GM23338 (cell line): Measurements from ENCODE around the gene MYDGF. TPM values are rescaled to one million over a fixed set of nuclear protein-coding genes. Genes with fewer than 3 reads are reported as not detected.

Experiments used
- ATAC-seq: fragments of 200-7000 bp; cut with Tn5 transposase; 3 replicates; pipeline ENCODE4 v1.9.1; 2020
- DNase-seq: peaks from one replicate; pipeline ENCODE4 v3.0.0-alpha.2; 2015; ENCODE audit warnings: low spot score
- H2AFZ ChIP-seq: fragments of 200-600 bp; sonication (generic); 2 replicates; pipeline ENCODE4 v1.8.0; 2016; ENCODE audit warnings: antibody characterized with exemption, mild to moderate bottlenecking, moderate library complexity
- H3F3A ChIP-seq: fragments of 200-600 bp; sonication (generic); replicated peaks from 2 replicates; pipeline ENCODE4 v1.8.0; 2017; ENCODE audit warnings: antibody characterized with exemption, mixed run types, low read depth
- H3K27ac ChIP-seq: fragments of 200-600 bp; sonication (generic); 2 replicates; pipeline ENCODE4 v1.6.1; 2016; ENCODE audit warnings: low read depth
- H3K27me3 ChIP-seq: fragments of 200-600 bp; sonication (generic); 2 replicates; pipeline ENCODE4 v1.8.0; 2016; ENCODE audit warnings: mild to moderate bottlenecking, mixed run types, moderate library complexity; ENCODE audit not compliant: insufficient read depth
- H3K36me3 ChIP-seq: fragments of 200-600 bp; sonication (generic); 2 replicates; pipeline ENCODE4 v1.8.0; 2016; ENCODE audit warnings: mild to moderate bottlenecking; ENCODE audit not compliant: insufficient read depth
- H3K4me1 ChIP-seq: fragments of 200-600 bp; sonication (generic); 2 replicates; pipeline ENCODE4 v1.8.0; 2016; ENCODE audit warnings: mild to moderate bottlenecking, moderate library complexity; ENCODE audit not compliant: insufficient read depth
- H3K4me2 ChIP-seq: fragments of 200-600 bp; sonication (generic); 2 replicates; pipeline ENCODE4 v1.7.1; 2017; ENCODE audit warnings: mixed run types
- H3K4me3 ChIP-seq: fragments of 200-600 bp; sonication (generic); 2 replicates; pipeline ENCODE4 v1.6.1; 2016; ENCODE audit warnings: mixed run types
- H3K79me2 ChIP-seq: fragments of 200-600 bp; sonication (generic); replicated peaks from 2 replicates; pipeline ENCODE4 v1.8.0; 2017; ENCODE audit warnings: mild to moderate bottlenecking; ENCODE audit not compliant: insufficient read depth
- H3K9me2 ChIP-seq: fragments of 200-600 bp; sonication (generic); 2 replicates; pipeline ENCODE4 v1.8.0; 2017; ENCODE audit not compliant: insufficient read depth
- H4K20me1 ChIP-seq: fragments of 200-600 bp; sonication (generic); replicated peaks from 2 replicates; pipeline ENCODE4 v1.8.0; 2017; ENCODE audit warnings: mild to moderate bottlenecking; ENCODE audit not compliant: insufficient read depth
- H3K27ac Mint-ChIP-seq: 2 replicates; pipeline ENCODE4 v1.8.0; 2020; ENCODE audit warnings: inconsistent platforms, mild to moderate bottlenecking, moderate library complexity, mixed read lengths
- H3K27me3 Mint-ChIP-seq: 3 replicates; pipeline ENCODE4 v1.8.0; 2022; ENCODE audit warnings: low read depth, mild to moderate bottlenecking, moderate library complexity, mixed read lengths, inconsistent platforms; ENCODE audit not compliant: insufficient read depth, poor library complexity
- H3K36me3 Mint-ChIP-seq: 3 replicates; pipeline ENCODE4 v1.8.0; 2021; ENCODE audit warnings: low read depth, mild to moderate bottlenecking, inconsistent platforms, moderate library complexity, mixed read lengths
- H3K4me1 Mint-ChIP-seq: 3 replicates; pipeline ENCODE4 v1.8.0; 2020; ENCODE audit warnings: mild to moderate bottlenecking, inconsistent platforms, mixed read lengths
- H3K4me3 Mint-ChIP-seq: 3 replicates; pipeline ENCODE4 v1.8.0; 2021; ENCODE audit warnings: moderate library complexity, mild to moderate bottlenecking, inconsistent platforms, mixed read lengths
- H3K9me3 Mint-ChIP-seq: 3 replicates; pipeline ENCODE4 v1.8.0; 2020; ENCODE audit warnings: moderate library complexity, mild to moderate bottlenecking, inconsistent platforms, mixed read lengths
- CREB1 ChIP-seq: fragments of 250-450 bp; sonication (Bioruptor Pico); IDR thresholded peaks from 2 replicates; pipeline ENCODE4 v1.5.0; 2020; ENCODE audit warnings: low read depth, mild to moderate bottlenecking, moderate library complexity
- EZH2 ChIP-seq: fragments of 200-600 bp; sonication (generic); IDR thresholded peaks from one replicate; pipeline ENCODE4 v1.8.0; 2017; ENCODE audit warnings: antibody characterized with exemption, mild to moderate bottlenecking, low read depth; ENCODE audit not compliant: unreplicated experiment
- JUNB ChIP-seq: IDR thresholded peaks from one replicate; pipeline ENCODE4 v1.6.1; 2016; ENCODE audit warnings: antibody characterized with exemption; ENCODE audit not compliant: unreplicated experiment
- POLR2AphosphoS5 ChIP-seq: IDR thresholded peaks from 2 replicates; pipeline ENCODE4 v1.6.1; 2016; ENCODE audit warnings: antibody characterized with exemption, low read depth
- STAT1 ChIP-seq: IDR thresholded peaks from one replicate; pipeline ENCODE4 v1.6.1; 2016; ENCODE audit warnings: antibody characterized with exemption; ENCODE audit not compliant: unreplicated experiment
- ZNF114 ChIP-seq: fragments of 250-450 bp; sonication (Bioruptor Pico); IDR thresholded peaks from 2 replicates; pipeline ENCODE4 v1.5.0; 2020; ENCODE audit warnings: mild to moderate bottlenecking, moderate library complexity
- ZNF331 ChIP-seq: fragments of 250-450 bp; sonication (Bioruptor Pico); IDR thresholded peaks from 2 replicates; pipeline ENCODE4 v1.5.0; 2020; ENCODE audit warnings: low read depth, mild to moderate bottlenecking, moderate library complexity
- polyA plus RNA-seq: library from polyadenylated mRNA; unstranded; fragments of >200 nt; fragmentation: Nextera tagmentation; extraction: Ambion mirVana; gene quantifications from 2 replicates; pipeline ENCODE4 v1.2.1, GENCODE V29; 2016
- total RNA-seq: library from RNA; depleted of rRNA; stranded (reverse); fragments of >200 nt; shearing (Covaris generic); gene quantifications from 2 replicates; pipeline ENCODE4 v1.2.3, GENCODE V29; 2014
- TF ChIP-seq, protein P1 (sequence below): IDR thresholded peaks from one replicate; pipeline ENCODE4 v1.6.1; 2018; ENCODE audit warnings: antibody characterized with exemption; ENCODE audit not compliant: unreplicated experiment
- TF ChIP-seq, protein P2 (sequence below): fragments of 250-450 bp; sonication (Bioruptor Pico); IDR thresholded peaks from 2 replicates; pipeline ENCODE4 v1.5.0; 2020; ENCODE audit warnings: mild to moderate bottlenecking, moderate library complexity

Gene MYDGF
- total and polyA plus RNA-seq, 2 experiments from 2014 or later: 42.3 to 99.5 TPM

DNA sequence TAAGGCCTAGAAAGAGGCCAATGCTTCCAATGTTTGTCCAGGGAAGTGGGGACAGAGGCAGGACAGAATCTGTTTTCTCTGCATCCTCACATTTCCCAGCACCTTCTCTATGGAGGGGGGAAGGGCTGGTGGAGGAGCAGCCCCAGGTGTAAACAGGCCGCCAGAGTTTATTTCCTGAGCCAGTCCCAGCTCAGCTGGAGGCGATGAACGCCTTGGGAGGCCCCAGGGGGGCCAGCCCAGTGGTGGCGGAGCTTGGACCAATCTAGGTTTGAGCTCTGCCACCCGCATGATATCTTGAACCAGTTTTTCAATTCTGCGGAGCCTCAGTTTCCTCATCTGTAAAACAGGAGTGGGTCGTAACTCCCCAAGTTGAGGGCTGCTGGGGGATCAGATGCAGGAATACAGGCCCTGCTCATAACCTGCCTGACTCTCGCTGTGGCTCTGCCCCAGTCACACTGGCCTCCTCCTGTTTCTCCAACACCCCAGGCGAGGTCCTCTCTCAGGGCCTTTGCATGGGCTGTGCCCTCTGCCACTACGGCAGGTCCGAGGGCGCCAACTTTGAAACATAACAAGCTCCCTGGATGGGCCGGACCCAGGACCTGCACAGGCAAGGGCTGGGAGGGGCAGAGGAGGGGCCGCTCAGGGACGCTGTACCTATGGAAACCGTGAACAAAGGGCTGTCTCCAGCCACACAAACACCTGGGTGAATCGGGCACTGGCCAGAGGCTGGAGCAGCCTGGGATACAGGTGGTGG lies 29.7 kb downstream of the MYDGF start:
- peaks cover 6% of the 10 kb centered on the region for H3K4me1 Mint-ChIP-seq
- Histone ChIP-seq H3K27ac (no peak overlapping the region), H3K36me3 (no peaks in the 10 kb centered on the region), H3K9me2 (no peaks in the 10 kb centered on the region), H3K4me2 (peak overlapping the region; percentile 91), H3F3A (peaks cover 11% of the 10 kb centered on the region), H3K4me1 (peaks cover 5% of the 10 kb centered on the region; the same call in 1 of the 2 replicates), H2AFZ (no peak overlapping the region; the same call in 1 of the 2 replicates), H4K20me1 (no peaks in the 10 kb centered on the region), H3K27me3 (peaks cover 13% of the 10 kb centered on the region), H3K4me3 (peak overlapping the region; percentile 75), H3K79me2 (no peaks in the 10 kb centered on the region)
- H3K9me3 Mint-ChIP-seq: no peaks in the 10 kb centered on the region
- no peak overlapping the region for H3K27ac Mint-ChIP-seq
- ATAC-seq (peak; percentile 6; the same call in 2 of the 3 replicates), DNase-seq (peak; percentile 50)
- TF ChIP-seq ZNF114 (CRISPR knock-in tag) (no peak), JUNB (no peak), ZNF331 (CRISPR knock-in tag) (no peak), POLR2AphosphoS5 (no peak), CREB1 (CRISPR knock-in tag) (no peak), STAT1 (no peak), EZH2 (no peak)
- TF ChIP-seq, protein P1, sequence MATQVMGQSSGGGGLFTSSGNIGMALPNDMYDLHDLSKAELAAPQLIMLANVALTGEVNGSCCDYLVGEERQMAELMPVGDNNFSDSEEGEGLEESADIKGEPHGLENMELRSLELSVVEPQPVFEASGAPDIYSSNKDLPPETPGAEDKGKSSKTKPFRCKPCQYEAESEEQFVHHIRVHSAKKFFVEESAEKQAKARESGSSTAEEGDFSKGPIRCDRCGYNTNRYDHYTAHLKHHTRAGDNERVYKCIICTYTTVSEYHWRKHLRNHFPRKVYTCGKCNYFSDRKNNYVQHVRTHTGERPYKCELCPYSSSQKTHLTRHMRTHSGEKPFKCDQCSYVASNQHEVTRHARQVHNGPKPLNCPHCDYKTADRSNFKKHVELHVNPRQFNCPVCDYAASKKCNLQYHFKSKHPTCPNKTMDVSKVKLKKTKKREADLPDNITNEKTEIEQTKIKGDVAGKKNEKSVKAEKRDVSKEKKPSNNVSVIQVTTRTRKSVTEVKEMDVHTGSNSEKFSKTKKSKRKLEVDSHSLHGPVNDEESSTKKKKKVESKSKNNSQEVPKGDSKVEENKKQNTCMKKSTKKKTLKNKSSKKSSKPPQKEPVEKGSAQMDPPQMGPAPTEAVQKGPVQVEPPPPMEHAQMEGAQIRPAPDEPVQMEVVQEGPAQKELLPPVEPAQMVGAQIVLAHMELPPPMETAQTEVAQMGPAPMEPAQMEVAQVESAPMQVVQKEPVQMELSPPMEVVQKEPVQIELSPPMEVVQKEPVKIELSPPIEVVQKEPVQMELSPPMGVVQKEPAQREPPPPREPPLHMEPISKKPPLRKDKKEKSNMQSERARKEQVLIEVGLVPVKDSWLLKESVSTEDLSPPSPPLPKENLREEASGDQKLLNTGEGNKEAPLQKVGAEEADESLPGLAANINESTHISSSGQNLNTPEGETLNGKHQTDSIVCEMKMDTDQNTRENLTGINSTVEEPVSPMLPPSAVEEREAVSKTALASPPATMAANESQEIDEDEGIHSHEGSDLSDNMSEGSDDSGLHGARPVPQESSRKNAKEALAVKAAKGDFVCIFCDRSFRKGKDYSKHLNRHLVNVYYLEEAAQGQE: no peak
- TF ChIP-seq, protein P2, sequence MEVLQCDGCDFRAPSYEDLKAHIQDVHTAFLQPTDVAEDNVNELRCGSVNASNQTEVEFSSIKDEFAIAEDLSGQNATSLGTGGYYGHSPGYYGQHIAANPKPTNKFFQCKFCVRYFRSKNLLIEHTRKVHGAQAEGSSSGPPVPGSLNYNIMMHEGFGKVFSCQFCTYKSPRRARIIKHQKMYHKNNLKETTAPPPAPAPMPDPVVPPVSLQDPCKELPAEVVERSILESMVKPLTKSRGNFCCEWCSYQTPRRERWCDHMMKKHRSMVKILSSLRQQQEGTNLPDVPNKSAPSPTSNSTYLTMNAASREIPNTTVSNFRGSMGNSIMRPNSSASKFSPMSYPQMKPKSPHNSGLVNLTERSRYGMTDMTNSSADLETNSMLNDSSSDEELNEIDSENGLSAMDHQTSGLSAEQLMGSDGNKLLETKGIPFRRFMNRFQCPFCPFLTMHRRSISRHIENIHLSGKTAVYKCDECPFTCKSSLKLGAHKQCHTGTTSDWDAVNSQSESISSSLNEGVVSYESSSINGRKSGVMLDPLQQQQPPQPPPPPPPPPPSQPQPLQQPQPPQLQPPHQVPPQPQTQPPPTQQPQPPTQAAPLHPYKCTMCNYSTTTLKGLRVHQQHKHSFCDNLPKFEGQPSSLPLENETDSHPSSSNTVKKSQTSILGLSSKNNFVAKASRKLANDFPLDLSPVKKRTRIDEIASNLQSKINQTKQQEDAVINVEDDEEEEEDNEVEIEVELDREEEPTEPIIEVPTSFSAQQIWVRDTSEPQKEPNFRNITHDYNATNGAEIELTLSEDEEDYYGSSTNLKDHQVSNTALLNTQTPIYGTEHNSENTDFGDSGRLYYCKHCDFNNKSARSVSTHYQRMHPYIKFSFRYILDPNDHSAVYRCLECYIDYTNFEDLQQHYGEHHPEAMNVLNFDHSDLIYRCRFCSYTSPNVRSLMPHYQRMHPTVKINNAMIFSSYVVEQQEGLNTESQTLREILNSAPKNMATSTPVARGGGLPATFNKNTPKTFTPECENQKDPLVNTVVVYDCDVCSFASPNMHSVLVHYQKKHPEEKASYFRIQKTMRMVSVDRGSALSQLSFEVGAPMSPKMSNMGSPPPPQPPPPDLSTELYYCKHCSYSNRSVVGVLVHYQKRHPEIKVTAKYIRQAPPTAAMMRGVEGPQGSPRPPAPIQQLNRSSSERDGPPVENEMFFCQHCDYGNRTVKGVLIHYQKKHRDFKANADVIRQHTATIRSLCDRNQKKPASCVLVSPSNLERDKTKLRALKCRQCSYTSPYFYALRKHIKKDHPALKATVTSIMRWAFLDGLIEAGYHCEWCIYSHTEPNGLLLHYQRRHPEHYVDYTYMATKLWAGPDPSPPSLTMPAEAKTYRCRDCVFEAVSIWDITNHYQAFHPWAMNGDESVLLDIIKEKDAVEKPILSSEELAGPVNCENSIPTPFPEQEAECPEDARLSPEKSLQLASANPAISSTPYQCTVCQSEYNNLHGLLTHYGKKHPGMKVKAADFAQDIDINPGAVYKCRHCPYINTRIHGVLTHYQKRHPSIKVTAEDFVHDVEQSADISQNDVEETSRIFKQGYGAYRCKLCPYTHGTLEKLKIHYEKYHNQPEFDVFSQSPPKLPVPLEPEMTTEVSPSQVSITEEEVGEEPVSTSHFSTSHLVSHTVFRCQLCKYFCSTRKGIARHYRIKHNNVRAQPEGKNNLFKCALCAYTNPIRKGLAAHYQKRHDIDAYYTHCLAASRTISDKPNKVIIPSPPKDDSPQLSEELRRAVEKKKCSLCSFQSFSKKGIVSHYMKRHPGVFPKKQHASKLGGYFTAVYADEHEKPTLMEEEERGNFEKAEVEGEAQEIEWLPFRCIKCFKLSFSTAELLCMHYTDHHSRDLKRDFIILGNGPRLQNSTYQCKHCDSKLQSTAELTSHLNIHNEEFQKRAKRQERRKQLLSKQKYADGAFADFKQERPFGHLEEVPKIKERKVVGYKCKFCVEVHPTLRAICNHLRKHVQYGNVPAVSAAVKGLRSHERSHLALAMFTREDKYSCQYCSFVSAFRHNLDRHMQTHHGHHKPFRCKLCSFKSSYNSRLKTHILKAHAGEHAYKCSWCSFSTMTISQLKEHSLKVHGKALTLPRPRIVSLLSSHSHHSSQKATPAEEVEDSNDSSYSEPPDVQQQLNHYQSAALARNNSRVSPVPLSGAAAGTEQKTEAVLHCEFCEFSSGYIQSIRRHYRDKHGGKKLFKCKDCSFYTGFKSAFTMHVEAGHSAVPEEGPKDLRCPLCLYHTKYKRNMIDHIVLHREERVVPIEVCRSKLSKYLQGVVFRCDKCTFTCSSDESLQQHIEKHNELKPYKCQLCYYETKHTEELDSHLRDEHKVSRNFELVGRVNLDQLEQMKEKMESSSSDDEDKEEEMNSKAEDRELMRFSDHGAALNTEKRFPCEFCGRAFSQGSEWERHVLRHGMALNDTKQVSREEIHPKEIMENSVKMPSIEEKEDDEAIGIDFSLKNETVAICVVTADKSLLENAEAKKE (CRISPR knock-in tag): no peak
- peak overlapping the region; percentile 80 for H3K4me3 Mint-ChIP-seq
- H3K27me3 Mint-ChIP-seq: peaks cover 18% of the 10 kb centered on the region
- H3K36me3 Mint-ChIP-seq: no peaks in the 10 kb centered on the region
